Caco-2 (cell line): Measurements from ENCODE around the gene KSR2. TPM values are rescaled to one million over a fixed set of nuclear protein-coding genes. Genes with fewer than 3 reads are reported as not detected.

ENCODE experiments used
- BruUV-seq: library from RNA; stranded (reverse); fragments of 400-500 nt; replicated peaks from 2 replicates; lab custom pipeline; 2021; lab: Mats Ljungman, UMichigan
- CTCF ChIA-PET: fragments of 300-600 bp; sonication (Branson Sonifier 250); formaldehyde crosslinking; loops from one replicate; lab custom pipeline; 2022; ENCODE audit warnings: antibody characterized with exemption; lab: Charles Lee
- POLR2A ChIA-PET: fragments of 300-600 bp; sonication (Branson Sonifier 250); formaldehyde crosslinking; loops from one replicate; lab custom pipeline; 2022; ENCODE audit warnings: antibody characterized with exemption; lab: Charles Lee
- DNase-seq, 2 experiments: peaks; one replicate each; pipeline versions ENCODE4 v3.0.0 to v3.0.0-alpha.2; 2020 to 2022
- H3K27me3 ChIP-seq: replicated peaks from 2 replicates; pipeline ENCODE4 v1.6.0; 2011; ENCODE audit warnings: low read length; ENCODE audit not compliant: control insufficient read depth, insufficient read depth
- H3K36me3 ChIP-seq: 2 replicates; pipeline ENCODE4 v1.5.1; 2011; ENCODE audit warnings: low read length; ENCODE audit not compliant: control insufficient read depth, insufficient read depth
- H3K4me1 ChIP-seq: fragments of 250-450 bp; sonication (Bioruptor Pico); 2 replicates; pipeline ENCODE4 v1.5.1; 2020; ENCODE audit warnings: mild to moderate bottlenecking
- H3K4me3 ChIP-seq: 2 replicates; pipeline ENCODE4 v1.5.1; 2011; ENCODE audit warnings: low read depth, mild to moderate bottlenecking, control low read depth, low read length
- H3K9me3 ChIP-seq: fragments of 250-450 bp; sonication (Bioruptor Pico); 2 replicates; pipeline ENCODE4 v1.5.1; 2020; ENCODE audit warnings: mild to moderate bottlenecking, moderate library complexity
- H3K27ac Mint-ChIP-seq: one replicate; pipeline ENCODE4 v1.8.0; 2022; ENCODE audit warnings: mixed read lengths; ENCODE audit not compliant: unreplicated experiment
- H3K27me3 Mint-ChIP-seq: one replicate; pipeline ENCODE4 v1.8.0; 2022; ENCODE audit warnings: mixed read lengths; ENCODE audit not compliant: insufficient read depth, unreplicated experiment
- H3K36me3 Mint-ChIP-seq: one replicate; pipeline ENCODE4 v1.8.0; 2022; ENCODE audit warnings: mild to moderate bottlenecking, mixed read lengths; ENCODE audit not compliant: insufficient read depth, unreplicated experiment
- H3K4me1 Mint-ChIP-seq: one replicate; pipeline ENCODE4 v1.8.0; 2022; ENCODE audit warnings: low read depth, mixed read lengths; ENCODE audit not compliant: unreplicated experiment
- H3K4me3 Mint-ChIP-seq: one replicate; pipeline ENCODE4 v1.8.0; 2022; ENCODE audit warnings: mild to moderate bottlenecking, moderate library complexity, mixed read lengths; ENCODE audit not compliant: unreplicated experiment
- H3K9me3 Mint-ChIP-seq: one replicate; pipeline ENCODE4 v1.8.0; 2022; ENCODE audit warnings: mixed read lengths; ENCODE audit not compliant: unreplicated experiment
- intact Hi-C: fragments of 100-400 bp; cut with micrococcal nuclease; formaldehyde crosslinking; loops from one replicate; pipeline ENCODE4 v1.10.0; 2022; ENCODE audit not compliant: unreplicated experiment
- total RNA-seq: library from RNA; stranded (reverse); gene quantifications from 2 replicates; pipeline ENCODE4 v1.2.3, GENCODE V29; 2022
- TF ChIP-seq, protein P1 (sequence below), 2 experiments: fragments of 200-600 bp in 1 of 2; IDR thresholded peaks; 1 replicate in 1 of 2; 2 replicates in 1 of 2; pipeline versions ENCODE4 v1.5.1 to v1.8.0; 2011 to 2022; ENCODE audit warnings: antibody characterized with exemption in 1 of 2, control low read depth in 1 of 2, inconsistent platforms in 1 of 2, low read depth in 1 of 2, low read length in 1 of 2, mild to moderate bottlenecking in 1 of 2, moderate library complexity in 1 of 2; ENCODE audit not compliant: insufficient read depth in 1 of 2, severe bottlenecking in 1 of 2, unreplicated experiment in 1 of 2

The KSR2 gene
- total RNA-seq, 1 experiment from 2014 or later, result 0.66 TPM

DNA sequence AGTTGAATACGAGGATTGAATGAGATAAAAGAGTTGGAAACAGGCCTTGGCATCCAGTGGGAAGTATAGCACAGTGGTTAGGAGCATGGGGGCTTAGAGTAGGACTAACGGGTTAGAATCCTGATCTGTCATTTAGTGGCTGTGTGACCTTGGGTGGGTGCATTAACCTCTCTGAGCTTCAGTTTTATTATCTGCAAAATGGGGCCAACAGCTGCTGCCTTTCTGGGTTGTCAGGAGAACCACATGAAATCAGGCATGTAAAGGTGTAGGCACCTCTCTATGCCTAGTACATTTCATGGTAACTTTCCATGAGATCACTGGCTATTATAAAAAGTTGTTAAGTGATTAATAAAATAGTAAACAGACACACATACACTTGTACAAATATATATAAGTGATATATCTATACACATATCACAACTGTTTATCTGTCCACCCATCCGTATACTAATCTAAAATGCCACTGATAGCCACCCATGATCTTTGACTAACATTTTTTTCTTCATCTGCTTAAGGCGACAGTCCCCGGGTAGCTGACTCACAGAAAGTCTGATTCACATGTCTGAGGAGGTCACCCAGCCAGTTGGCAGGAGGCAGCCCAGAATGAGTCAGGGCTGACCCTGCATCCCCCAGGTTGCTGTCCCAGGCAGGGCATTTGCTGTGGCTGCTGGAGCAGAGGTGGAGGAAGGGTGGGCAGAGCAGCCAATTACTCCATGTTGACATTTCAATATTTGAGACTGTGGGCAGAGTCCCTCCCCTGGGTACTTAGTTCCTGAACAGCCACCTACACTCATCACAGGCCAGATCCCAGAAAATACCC is 481.7 kb downstream of the KSR2 start:
- ChIA-PET CTCF (no interaction called here), POLR2A (no interaction called here)
- Histone ChIP-seq H3K9me3 (no peaks in the 10 kb centered on the region), H3K36me3 (no peaks in the 10 kb centered on the region), H3K4me3 (no peak overlapping the region), H3K27me3 (no peaks in the 10 kb centered on the region), H3K4me1 (no peaks in the 10 kb centered on the region)
- H3K36me3 Mint-ChIP-seq, result no peaks in the 10 kb centered on the region
- BruUV-seq, result no TSS peak
- intact Hi-C loops, result no loop called here
- TF ChIP-seq, protein P1, sequence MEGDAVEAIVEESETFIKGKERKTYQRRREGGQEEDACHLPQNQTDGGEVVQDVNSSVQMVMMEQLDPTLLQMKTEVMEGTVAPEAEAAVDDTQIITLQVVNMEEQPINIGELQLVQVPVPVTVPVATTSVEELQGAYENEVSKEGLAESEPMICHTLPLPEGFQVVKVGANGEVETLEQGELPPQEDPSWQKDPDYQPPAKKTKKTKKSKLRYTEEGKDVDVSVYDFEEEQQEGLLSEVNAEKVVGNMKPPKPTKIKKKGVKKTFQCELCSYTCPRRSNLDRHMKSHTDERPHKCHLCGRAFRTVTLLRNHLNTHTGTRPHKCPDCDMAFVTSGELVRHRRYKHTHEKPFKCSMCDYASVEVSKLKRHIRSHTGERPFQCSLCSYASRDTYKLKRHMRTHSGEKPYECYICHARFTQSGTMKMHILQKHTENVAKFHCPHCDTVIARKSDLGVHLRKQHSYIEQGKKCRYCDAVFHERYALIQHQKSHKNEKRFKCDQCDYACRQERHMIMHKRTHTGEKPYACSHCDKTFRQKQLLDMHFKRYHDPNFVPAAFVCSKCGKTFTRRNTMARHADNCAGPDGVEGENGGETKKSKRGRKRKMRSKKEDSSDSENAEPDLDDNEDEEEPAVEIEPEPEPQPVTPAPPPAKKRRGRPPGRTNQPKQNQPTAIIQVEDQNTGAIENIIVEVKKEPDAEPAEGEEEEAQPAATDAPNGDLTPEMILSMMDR (IDR thresholded peaks at IDR 0.05; ENCODE audit: insufficient read depth in 1 of 2, low read depth in 1 of 2, low read length in 1 of 2, severe bottlenecking in 1 of 2, unreplicated experiment in 1 of 2), result no peak
- no peak for DNase-seq
- no peak overlapping the region for H3K4me3 Mint-ChIP-seq
- H3K27ac Mint-ChIP-seq, result no peak overlapping the region
- peaks cover 5% of the 10 kb centered on the region for H3K27me3 Mint-ChIP-seq
- H3K9me3 Mint-ChIP-seq, result no peaks in the 10 kb centered on the region
- H3K4me1 Mint-ChIP-seq, result no peaks in the 10 kb centered on the region

DNA sequence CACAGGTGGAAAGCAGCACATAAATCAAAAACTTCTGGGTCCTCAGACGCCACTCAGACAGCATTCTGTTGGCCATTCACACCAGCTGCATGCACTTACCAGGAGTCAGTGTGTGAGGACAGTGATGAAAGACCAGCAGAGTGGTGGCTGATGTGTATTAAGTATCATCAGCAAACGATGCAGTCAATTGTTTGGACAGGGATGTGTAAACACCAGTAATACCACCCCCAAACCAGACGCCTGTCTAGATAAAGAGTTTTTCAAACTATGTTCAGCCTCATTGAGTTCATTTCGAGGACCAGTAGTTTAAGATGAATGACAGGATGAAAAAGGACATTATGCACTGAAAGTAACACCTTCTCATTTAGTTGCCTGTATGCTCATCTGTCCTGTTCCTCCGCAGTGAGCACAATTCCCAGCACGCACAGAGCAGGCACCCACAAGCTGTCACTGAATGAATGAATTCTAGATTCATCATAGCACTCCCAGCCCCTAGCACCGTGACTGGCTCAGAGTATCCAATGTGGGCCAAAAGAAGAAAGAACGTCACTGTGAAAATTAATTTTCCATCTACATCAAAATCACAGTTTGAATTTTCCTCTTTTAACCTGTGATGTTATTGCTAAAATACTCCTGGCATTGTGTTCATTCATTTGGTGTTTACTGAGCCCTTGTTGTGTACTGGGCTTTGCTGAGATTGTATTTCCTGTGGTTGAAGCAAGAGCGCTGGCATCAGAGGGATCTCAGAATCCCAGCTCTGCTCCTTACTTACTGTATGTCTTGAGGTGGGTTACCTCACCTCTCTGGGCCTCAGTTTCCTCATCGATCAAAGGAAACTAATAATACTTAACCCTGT is 482.6 kb downstream of the KSR2 start:
- Histone ChIP-seq H3K27me3 (no peaks in the 10 kb centered on the region), H3K4me3 (no peak overlapping the region), H3K4me1 (no peaks in the 10 kb centered on the region), H3K36me3 (no peaks in the 10 kb centered on the region), H3K9me3 (no peaks in the 10 kb centered on the region)
- Mint-ChIP-seq H3K4me3 (no peak overlapping the region), H3K36me3 (no peaks in the 10 kb centered on the region), H3K9me3 (no peaks in the 10 kb centered on the region), H3K4me1 (no peaks in the 10 kb centered on the region), H3K27me3 (peaks cover 5% of the 10 kb centered on the region), H3K27ac (no peak overlapping the region)
- TF ChIP-seq, protein P1 (IDR thresholded peaks at IDR 0.05; ENCODE audit: insufficient read depth in 1 of 2, low read depth in 1 of 2, low read length in 1 of 2, severe bottlenecking in 1 of 2, unreplicated experiment in 1 of 2), result no peak
- BruUV-seq, result no TSS peak
- no peak for DNase-seq
- CTCF ChIA-PET, result no interaction called here
- intact Hi-C loops, result no loop called here
- POLR2A ChIA-PET, result no interaction called here

DNA sequence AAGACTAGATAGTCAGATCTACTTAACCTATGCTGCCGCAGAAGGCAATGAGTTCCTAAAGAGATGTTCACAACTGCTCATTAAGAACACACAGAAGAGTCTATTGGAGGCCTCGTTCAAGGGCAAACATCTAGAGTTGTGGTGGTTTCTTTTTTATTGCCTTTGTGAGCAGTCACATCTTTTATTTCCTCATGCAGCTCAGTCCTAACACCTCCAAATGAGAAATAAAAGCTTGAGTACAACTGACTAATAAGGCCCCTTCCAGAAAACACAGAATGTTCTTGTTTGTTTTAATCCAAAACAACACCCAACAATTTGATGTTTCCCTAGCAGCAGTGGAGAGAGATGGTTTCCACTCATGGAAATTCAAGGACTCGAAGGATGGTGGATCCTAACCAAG is 483.9 kb downstream of the KSR2 start:
- Histone ChIP-seq H3K4me3 (no peak overlapping the region), H3K9me3 (no peaks in the 10 kb centered on the region), H3K4me1 (no peaks in the 10 kb centered on the region), H3K36me3 (no peaks in the 10 kb centered on the region), H3K27me3 (no peaks in the 10 kb centered on the region)
- DNase-seq, result no peak
- BruUV-seq, result no TSS peak
- intact Hi-C loops, result no loop called here
- peaks cover 10% of the 10 kb centered on the region for H3K27me3 Mint-ChIP-seq
- H3K9me3 Mint-ChIP-seq, result no peaks in the 10 kb centered on the region
- ChIA-PET POLR2A (no interaction called here), CTCF (no interaction called here)
- H3K4me1 Mint-ChIP-seq, result no peaks in the 10 kb centered on the region
- no peak overlapping the region for H3K4me3 Mint-ChIP-seq
- TF ChIP-seq, protein P1 (IDR thresholded peaks at IDR 0.05; ENCODE audit: insufficient read depth in 1 of 2, low read depth in 1 of 2, low read length in 1 of 2, severe bottlenecking in 1 of 2, unreplicated experiment in 1 of 2), result no peak
- H3K27ac Mint-ChIP-seq, result no peak overlapping the region
- H3K36me3 Mint-ChIP-seq, result no peaks in the 10 kb centered on the region
